Dermis microvascular lymphatic vessel endothelial cell (primary cell): ENCODE results near the gene SEC14L3. TPM values are rescaled to one million over a fixed set of nuclear protein-coding genes. Genes with fewer than 3 reads are reported as not detected.

Source experiments
- DNase-seq, 2 donors: peaks; one replicate each; pipeline versions ENCODE4 v3.0.0 to v3.0.0-alpha.2; 2010; ENCODE audit warnings: low read depth in 2 of 2
- total RNA-seq: library from RNA; depleted of rRNA; stranded (reverse); fragments of >200 nt; gene quantifications from 2 replicates; pipeline ENCODE4 v1.2.1, GENCODE V29; 2014

Gene SEC14L3
- total RNA-seq, 1 donor from 2014 or later: not detected

DNA sequence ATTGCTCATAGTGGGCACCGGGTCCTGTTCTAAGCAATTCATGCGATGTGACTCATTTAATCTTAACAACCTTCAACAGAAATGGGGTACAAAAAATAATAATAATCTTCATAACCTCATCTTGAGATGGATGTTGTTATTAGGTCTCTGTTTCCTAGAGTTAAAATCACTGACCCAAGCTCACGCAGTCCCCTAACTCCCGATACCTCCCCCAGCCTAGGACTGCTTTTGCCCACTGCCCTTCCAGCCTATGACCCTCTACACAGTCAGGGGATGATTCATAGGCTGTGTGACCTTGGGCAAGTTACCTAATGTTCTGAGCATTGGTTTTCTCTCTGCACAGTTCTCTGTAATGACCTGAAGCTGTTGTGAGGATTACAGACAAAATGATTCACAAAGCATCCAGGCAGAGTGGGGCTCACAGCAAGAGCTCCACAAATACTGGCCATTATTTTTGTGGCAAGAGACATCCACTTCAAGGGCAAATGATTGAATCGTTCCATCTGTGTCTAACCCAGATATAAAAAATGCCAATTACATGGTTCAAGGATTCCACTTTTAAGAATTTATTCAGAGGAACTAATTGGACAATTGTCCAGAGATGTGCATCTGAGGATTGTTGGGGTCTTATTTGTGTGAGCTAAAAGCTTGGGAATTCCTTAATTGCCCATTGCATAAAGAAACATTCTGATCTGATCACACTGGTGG is 26.2 kb downstream of the SEC14L3 start:
- no peak for DNase-seq

DNA sequence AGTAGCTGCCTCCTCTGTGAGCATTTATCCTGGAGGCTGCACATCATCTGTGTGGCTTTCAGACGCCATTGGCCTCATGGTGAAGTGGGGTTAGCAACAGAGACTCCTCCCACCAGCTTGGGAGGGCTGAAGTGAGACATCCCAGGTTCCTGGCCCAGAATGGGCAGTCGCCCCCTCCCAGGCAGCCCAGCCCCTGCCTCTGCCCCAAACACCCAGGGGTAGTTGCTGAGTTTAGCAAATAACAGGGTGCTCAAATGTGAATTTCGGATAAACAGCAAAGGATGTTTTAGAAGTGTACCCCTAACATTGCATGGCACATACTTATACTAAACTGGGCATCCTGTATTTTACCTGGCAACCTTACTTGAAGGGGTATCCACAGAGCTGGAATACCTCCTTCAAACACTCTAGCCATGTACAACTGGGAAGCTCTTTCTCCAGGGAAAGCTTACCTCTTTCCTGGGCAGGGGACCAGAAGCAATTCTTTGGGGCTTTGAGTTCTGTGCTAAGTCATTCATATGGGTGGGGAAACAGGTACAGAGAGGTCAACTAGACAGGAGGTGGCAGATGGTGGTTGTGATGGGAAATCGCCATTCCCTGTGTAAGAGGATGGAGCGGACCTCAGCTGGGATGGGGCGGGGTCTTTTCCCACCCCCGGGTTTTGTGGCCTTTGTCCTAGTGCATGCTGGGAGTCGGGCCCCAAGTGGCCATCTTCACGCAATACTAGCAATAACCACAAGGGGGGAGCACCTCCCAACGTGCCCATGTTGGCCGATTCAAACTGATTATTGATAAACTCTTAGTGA is 27.0 kb downstream of the SEC14L3 start:
- DNase-seq: peak in 1 of 2 donors; percentile 62

DNA sequence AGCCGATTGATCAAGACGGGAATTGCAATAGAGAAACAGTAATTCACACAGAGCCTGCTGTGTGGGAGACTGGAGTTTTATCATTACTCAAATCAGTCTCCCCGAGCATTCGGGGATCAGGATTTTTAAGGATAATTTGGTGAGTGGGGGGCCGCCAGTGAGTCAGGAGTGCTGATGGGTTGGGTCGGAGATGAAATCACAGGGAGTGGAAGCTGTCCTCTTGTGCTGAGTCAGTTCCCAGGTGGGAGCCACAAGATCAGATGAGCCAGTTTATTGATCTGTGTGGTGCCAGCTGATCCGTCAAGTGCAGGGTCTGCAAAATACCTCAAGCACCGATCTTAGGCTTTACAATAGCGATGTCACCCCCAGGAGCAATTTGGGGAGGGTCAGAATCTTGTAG is 30.7 kb downstream of the SEC14L3 start:
- no peak for DNase-seq

DNA sequence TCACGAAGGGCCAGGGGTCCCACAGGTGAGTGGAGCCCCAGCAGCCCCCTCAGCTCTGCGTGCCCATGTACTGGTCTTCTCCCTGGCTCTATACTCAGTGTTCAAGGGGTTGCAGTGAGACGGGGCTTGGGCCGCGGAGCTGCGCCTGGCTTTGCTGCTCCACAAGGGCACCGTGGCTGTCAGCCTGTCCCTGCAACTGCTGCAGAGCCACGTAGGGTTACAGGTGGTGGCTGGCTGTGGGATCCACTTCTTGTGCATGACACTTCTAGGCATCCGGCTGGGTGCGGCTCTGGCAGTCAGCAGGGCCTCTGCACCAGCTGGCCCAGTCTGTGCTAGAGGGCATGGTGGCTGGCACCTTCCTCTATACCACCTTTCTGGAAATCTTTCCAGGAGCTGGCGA is 32.0 kb downstream of the SEC14L3 start:
- DNase-seq: no peak

DNA sequence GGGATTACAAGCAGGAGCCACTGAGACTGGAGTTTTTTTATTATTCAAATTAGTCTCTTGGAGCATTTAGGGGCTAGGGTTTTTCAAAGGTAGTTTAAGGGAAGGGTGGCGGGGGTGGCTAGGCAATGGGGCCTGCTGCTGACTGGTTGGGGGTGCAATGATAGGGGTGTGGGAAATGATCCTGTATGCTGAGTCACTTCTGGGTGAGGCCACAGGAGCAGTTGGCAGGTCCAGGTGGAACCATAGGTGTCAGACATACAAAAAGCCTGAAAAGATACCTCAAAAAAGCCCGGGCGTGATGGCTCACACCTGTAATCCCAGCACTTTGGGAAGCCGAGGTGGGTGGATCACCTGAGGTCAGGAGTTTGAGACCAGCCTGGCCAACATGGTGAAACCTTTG is 32.6 kb downstream of the SEC14L3 start:
- DNase-seq: no peak

DNA sequence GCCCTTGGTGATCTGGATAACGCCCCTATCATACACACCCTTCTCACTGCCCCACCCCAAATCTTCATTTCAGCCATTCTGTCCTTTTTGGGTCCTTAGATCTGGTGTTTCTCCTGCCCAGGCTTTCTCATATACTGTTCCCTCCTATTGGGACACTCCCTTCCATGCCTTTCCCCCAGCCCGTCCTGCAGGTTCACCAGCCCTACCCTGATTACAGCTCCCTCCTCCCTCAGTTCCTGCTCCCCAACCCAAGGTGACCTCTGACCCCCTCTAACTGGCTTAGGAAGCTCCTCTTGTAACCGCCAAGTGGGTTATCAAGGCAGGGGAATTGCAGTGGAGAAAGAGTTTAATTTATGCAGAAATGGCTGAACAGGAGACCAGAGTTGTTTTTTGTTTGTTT is 33.3 kb downstream of the SEC14L3 start:
- no peak for DNase-seq

DNA sequence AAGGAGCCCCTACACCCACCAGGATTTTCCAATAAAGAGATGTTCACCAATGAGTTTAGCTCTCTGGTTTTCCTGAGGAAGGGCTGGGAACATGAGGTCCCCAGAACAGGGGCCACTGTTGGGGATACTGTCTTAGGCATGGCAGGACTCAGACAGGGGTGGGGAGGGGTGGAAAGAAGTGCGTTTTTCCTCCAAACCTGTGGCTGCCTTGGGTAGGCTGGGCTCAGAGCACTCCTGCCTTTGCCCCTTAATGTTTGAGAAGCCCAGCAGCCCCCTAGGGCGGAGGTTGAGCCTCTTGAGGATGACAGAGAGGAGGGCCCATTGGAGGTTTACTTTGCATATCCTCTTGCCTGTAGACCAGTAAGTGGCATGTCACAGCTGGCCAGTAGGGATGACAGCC is 35.6 kb downstream of the SEC14L3 start:
- DNase-seq: no peak

DNA sequence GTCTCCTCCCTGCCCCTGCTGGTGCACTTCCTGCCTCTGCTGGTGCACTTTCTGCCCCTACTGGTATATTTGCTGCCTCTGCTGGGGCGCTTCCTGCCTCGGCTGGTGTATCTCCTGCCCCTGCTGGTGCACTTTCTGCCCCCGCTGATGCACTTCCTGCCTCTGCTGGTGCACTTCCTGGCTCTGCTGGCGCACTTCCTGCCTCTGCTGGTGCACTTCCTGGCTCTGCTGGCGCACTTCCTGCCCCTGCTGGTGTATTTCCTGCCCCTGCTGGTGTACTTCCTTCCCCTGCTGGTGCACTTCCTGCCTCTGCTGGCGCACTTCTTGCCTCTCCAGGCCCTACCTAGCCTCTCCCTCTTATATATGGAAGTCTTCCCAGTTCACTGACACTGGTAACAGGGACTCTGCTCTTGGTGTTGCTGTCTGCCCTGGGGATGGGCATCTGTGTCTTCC is 36.1 kb downstream of the SEC14L3 start:
- peak in 1 of 2 donors; percentile 21 for DNase-seq

DNA sequence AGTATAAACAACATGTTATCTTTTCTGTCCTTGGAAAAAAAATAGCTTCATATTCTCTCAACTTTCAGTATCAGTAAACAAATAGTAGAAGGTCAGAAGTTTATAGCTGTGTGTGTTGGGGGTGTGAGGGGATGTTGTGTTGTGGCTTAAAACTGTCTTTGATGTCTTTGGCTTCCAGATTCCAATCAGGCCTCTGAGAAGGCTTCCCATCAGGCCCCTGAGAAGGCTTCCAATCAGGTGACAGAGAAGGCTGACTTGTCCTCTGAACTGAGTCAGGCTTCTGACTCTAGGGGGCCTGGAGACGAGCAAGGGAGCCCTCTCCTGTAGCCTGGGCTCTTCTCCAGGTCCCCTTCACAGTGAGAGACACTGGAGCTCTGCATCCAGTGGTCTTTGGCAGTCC is 37.0 kb downstream of the SEC14L3 start:
- DNase-seq: no peak

DNA sequence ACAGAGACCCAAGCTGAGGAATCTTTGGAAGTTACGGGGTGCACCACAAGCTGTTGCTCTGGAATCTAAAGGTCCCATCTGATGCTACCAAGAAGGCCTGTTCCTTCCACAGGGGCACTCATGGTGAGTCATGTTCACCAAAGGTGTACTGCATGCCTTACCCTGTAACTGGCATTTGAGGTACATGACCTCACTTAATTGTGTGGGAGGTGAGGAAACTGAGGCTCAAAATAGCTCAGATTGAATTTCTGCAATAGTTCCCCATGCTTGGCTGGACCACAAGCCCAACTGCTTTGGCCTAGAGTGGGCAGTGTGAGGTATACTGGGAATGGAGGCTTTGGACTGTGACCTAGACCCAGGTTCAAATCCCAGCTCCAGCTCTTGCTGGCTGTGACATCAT is 38.0 kb downstream of the SEC14L3 start:
- DNase-seq: no peak

DNA sequence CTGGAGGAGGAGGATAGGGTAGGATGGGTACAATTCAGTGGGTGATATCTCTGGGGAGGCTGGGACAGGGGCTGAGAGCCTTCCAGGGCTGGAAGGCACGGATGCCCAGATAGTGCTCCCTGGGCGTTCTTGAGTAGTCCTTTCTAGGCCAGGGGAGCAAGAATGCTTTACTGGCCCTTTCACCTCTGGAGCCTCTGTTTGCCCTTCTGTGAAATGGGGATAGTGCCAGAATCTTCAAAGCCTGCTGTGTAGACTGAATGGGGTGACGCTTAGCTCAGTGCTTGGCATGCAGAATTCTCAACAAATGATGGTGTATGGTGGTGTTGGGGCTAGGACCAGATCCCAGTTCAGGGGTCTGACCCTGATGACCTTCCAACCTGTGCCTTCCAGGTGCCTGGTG is 38.6 kb downstream of the SEC14L3 start:
- DNase-seq: no peak

DNA sequence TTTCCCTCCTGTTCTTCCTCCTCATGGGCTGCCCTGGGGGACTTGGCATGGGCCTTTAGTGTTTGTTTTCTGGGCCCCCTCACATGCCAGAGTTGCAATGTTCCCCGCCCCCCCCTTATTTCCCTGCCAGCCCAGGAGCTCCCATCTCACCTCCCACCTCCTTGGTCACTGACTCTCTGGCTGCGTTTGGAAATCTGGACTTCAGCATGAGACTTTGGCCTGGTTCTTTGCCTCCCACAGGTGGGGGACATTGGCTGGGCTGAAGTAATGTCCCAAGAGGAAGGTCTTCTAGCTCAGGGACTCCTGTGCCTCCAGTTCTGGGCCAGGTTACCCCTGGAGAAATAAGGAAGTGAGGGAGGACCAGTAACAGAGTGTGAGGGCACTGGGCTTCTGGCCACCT is 39.3 kb downstream of the SEC14L3 start:
- no peak for DNase-seq

DNA sequence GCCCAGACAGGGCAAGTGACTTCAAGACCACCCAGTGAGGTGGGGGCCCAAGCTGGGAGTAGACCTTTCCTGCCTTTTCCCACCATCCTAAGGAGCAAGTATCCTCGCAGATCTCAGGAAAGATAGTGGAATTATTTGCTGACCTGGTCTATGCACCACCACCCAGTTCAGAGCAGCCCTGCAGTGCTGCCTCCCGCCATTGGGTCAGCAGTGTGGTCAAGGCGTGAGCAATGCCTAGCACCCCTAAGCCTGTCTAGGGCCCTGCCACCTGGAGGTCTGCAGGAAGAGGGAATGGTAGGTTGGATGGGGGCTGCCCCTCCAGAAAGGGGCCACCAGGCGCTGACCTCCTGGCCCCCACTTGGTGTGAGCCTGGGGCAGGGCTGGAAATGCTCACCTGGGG is 39.7 kb downstream of the SEC14L3 start:
- DNase-seq: no peak

DNA sequence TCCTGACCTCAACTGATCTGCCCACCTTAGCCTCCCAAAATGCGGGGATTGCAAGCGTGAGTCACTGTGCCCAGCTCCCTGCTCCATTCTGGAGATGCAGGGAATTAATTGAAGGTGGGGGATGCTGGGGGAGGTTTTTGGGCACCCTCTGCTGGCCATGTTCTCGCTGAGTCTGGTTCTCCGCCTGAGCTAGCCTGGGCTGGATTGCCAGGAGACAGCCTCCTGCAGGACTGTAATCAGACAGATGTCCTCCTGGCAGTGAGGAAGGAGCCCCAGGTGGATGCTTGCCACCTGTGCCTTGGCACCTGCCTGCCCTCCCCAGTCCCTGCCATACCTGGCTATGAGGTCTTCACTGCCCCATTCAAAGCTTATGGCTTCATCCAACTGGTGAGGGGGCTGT is 40.9 kb downstream of the SEC14L3 start:
- no peak for DNase-seq

DNA sequence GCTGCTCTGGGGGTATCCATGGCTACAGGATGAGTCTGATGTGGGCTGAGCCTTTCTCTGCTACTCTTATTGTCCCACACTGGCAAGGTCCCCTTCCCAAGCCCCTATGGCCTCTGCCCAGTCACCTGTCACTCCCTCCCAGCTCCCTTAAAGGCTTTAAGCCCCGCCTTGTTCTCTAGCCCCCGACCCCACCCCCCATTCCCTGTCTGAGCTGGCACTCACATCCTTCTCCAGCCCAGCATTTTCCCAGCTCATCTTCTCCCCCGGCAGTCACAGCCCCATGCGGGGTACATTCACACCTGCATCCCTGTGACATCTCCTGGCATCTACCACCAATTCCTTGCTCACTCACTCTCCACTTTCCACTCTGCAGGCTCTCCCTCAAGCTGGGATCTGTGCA is 41.9 kb downstream of the SEC14L3 start:
- no peak for DNase-seq

DNA sequence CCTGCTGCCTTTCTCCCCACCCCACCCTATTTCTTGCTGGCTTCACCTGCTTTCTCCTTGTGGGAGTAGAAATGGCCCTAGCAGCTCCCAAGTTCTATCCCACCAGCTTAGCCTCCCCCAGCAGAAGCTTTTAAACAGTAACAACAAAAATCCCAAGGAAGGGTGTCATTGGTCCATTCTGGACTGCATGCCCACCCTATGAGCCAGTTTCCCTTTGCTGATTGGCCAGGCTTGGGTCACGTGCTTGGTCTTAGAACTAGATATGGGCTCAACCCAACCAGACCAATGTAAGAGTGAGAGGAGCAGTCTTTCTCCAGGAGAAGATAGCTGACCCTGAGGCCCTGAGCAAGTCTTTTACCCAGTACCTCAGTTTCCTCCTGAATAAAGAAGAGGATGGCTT is 43.9 kb downstream of the SEC14L3 start:
- DNase-seq: no peak

DNA sequence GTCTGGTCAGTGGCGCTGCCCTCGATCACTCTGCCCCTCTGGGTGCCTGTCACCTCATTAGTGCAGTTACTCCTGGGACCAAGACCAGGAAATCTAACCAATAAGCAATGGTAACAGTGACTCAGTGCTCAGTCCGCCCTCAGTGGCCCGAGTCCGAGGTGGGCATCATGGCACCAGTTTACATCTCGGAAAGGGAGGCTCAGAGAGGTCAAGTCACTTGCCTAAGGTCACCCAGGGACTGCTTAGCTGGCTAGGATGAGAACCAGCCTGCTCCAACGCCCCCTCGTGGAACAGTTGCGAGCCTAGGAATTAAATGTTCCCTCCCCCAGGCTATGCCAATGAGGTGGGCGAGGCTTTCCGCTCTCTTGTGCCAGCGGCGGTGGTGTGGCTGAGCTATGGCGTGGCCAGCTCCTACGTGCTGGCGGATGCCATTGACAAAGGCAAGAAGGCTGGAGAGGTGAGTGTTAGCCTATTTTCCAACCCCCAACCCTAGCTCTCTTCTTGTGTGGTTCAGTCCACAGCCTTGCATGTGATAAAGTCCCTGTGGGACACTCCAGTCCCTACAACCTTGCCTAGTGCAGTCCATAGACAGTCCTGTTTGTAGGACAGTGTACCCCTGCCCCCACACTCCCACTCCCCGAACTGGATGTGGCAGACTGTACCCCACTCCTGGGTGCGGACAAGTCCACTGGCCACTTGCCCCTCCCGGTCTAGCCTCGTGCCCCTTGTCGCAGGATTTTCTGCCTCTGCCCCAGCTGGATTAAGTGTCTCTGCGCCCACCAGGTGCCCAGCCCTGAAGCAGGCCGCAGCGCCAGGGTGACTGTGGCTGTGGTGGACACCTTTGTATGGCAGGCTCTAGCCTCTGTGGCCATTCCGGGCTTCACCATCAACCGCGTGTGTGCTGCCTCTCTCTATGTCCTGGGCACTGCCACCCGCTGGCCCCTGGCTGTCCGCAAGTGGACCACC is 45.1 kb downstream of the SEC14L3 start:
- peak; percentile 73 to 86 for DNase-seq

DNA sequence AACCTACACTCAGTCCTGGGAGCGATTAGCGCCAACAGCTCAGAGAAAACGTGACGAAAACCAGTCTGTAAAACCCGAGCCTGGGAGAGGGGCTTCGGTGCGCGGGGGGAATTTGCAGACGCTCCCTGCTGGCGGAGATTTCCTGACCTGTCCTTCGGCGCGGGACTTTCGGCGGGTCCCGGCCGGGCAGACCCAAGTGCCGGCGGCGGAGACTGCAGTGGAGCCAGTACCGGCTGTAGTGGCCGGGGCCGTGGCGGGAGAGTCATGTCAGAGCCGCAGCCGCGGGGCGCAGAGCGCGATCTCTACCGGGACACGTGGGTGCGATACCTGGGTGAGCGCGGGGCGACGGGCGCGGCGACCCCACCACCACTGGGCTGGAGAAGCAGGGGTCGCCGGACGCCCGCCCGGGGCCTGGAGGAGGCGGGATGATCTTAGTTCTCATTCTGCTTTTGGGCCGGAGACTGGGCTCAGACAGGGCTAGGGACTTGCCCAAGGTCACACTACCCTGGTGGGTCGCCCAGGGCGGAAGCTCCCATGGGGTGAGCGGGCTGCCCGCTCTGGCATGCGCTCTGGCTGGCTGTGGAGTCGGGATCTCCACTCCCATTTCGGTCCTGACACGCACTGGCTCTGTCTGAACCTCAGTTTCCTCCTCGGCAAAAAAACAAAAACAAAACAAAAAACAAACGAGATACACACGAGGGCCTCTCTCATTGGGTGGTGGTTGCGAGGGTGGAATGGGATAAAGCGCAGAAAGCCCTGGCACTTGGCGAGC is 46.0 kb downstream of the SEC14L3 start, which contains the start of gene MTFP1:
TSS of gene MTFP1 (plus strand) at position 153 of the 772 bp plus-strand sequence. CDS start at position 265, 112 bp downstream.
- DNase-seq: peak; percentile 33 to 79

DNA sequence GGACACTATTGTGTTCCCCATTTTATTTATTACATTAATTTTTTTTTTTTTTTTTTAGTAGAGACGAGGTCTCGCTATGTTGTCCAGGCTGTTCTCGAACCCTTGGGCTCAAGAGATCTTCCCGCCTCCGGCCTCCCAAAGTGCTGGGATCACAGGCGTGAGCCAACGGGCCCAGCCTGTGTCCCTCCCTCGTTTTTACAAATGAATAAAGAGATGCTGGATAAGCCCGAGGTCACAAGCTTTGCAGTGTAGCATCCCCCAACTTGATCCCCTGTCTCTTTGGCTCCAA is 46.5 kb downstream of the SEC14L3 start:
- no peak for DNase-seq

DNA sequence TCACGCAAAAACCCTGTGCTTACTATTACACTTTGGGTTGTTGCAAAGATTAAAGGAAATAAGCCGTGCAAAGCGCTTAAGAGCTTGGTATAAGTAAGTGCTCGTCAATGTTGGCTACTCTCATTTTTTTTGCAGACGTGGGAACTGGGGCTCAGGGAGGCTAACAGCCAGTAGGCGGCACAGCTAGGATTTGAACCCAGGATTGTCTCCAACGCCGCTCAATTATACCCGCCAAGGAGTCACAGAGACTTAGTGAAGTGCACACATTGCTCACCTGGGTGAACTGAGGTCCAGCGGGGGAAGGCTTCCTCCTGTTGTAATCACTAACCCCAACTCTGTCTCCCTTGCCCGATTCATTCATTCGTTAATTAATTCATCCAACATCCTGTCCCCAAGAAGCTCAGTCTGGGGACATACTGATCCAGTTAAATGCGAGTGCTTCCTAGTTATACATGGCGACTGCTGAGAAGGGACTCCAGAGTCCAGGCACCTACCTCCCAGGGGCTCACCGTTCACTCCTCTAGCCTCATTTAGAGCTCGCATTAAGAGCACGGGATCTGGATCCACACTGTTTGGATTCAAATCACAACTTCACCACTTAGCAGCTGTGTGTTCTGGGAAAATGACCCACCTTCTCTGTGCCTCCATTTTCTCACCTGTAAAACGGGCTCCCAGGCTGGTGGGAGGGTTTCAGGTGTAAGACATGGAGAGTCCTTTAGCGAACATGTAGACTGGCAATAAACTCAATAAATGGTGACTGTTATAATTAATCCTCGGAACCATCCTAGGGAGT is 47.1 kb downstream of the SEC14L3 start:
- no peak for DNase-seq
